IMR-90 (cell line): ENCODE results near the gene EME2. TPM values are rescaled to one million over a fixed set of nuclear protein-coding genes. Genes with fewer than 3 reads are reported as not detected.

ENCODE experiments used
- ATAC-seq: fragments of 200-7000 bp; cut with Tn5 transposase; 2 replicates; pipeline ENCODE4 v1.9.1; 2020; ENCODE audit warnings: low read depth, mild to moderate bottlenecking, moderate library complexity
- BruUV-seq: library from RNA; stranded (reverse); fragments of 400-500 nt; replicated peaks from 2 replicates; lab custom pipeline; 2021; lab: Mats Ljungman, UMichigan
- CTCF ChIA-PET: fragments of 300-600 bp; formaldehyde crosslinking; extraction: SDS; loops from one replicate; lab custom pipeline; 2021; ENCODE audit warnings: antibody characterized with exemption; lab: Yijun Ruan, JAX
- POLR2A ChIA-PET: fragments of 300-600 bp; sonication (Branson Sonifier 250); formaldehyde crosslinking; loops from one replicate; lab custom pipeline; 2022; ENCODE audit warnings: antibody characterized with exemption; ENCODE audit not compliant: unreplicated experiment; lab: Charles Lee
- DNase-seq: peaks from one replicate; pipeline ENCODE4 v3.0.0; 2013
- H2AFZ ChIP-seq: replicated peaks from 2 replicates; pipeline ENCODE3; 2013; ENCODE audit warnings: low read length, mild to moderate bottlenecking; ENCODE audit not compliant: poor library complexity
- H2AK5ac ChIP-seq: 2 replicates; pipeline ENCODE4 v1.6.1; 2013; ENCODE audit warnings: low read depth, low read length, inconsistent platforms
- H2AK9ac ChIP-seq: replicated peaks from 2 replicates; pipeline ENCODE3; 2013; ENCODE audit warnings: mild to moderate bottlenecking, low read depth, low read length, moderate library complexity; ENCODE audit not compliant: poor library complexity
- H2BK120ac ChIP-seq: 2 replicates; pipeline ENCODE4 v1.6.1; 2013; ENCODE audit warnings: low read depth, low read length, inconsistent platforms
- H2BK15ac ChIP-seq: 3 replicates; pipeline ENCODE4 v1.6.1; 2013; ENCODE audit warnings: low read depth, low read length, inconsistent platforms
- H2BK20ac ChIP-seq: 2 replicates; pipeline ENCODE4 v1.6.1; 2013; ENCODE audit warnings: low read depth, mild to moderate bottlenecking, inconsistent platforms, low read length, moderate library complexity
- H2BK5ac ChIP-seq: 2 replicates; pipeline ENCODE4 v1.6.1; 2013; ENCODE audit warnings: mild to moderate bottlenecking, low read depth, low read length, inconsistent platforms; ENCODE audit not compliant: poor library complexity, severe bottlenecking
- H3K14ac ChIP-seq: replicated peaks from 2 replicates; pipeline ENCODE4 v1.6.1; 2013; ENCODE audit warnings: low read depth, low read length, inconsistent platforms
- H3K18ac ChIP-seq: 2 replicates; pipeline ENCODE4 v1.6.1; 2013; ENCODE audit warnings: low read depth, low read length, control low read depth
- H3K23ac ChIP-seq: 2 replicates; pipeline ENCODE4 v1.6.1; 2013; ENCODE audit warnings: low read depth, low read length, inconsistent platforms
- H3K27ac ChIP-seq: 2 replicates; pipeline ENCODE4 v1.5.1; 2013; ENCODE audit warnings: mild to moderate bottlenecking, control low read depth, low read length; ENCODE audit not compliant: insufficient read depth
- H3K27me3 ChIP-seq: 2 replicates; pipeline ENCODE4 v1.6.1; 2013; ENCODE audit warnings: low read length; ENCODE audit not compliant: control insufficient read depth, insufficient read depth
- H3K36me3 ChIP-seq: 2 replicates; pipeline ENCODE4 v1.6.1; 2013; ENCODE audit warnings: low read length, mixed read lengths; ENCODE audit not compliant: control insufficient read depth, insufficient read depth
- H3K4ac ChIP-seq: 2 replicates; pipeline ENCODE4 v1.6.1; 2013; ENCODE audit warnings: low read depth, low read length, inconsistent platforms
- H3K4me1 ChIP-seq: 2 replicates; pipeline ENCODE4 v1.6.1; 2013; ENCODE audit warnings: low read length, mixed read lengths; ENCODE audit not compliant: control insufficient read depth, insufficient read depth
- H3K4me2 ChIP-seq: 2 replicates; pipeline ENCODE4 v1.6.1; 2013; ENCODE audit warnings: low read depth, mild to moderate bottlenecking, control low read depth, low read length, moderate library complexity
- H3K4me3 ChIP-seq: 2 replicates; pipeline ENCODE4 v1.5.1; 2013; ENCODE audit warnings: low read depth, mild to moderate bottlenecking, control low read depth, low read length, moderate library complexity; ENCODE audit not compliant: insufficient read depth
- H3K56ac ChIP-seq: 2 replicates; pipeline ENCODE4 v1.6.1; 2013; ENCODE audit warnings: low read length, inconsistent platforms; ENCODE audit not compliant: insufficient read depth; ENCODE audit errors: extremely low read depth
- H3K79me1 ChIP-seq, 2 experiments: 2 replicates each; pipeline ENCODE4 v1.6.1; 2013; ENCODE audit warnings: low read length in 2 of 2, inconsistent platforms in 1 of 2, low read depth in 1 of 2
- H3K9ac ChIP-seq: 2 replicates; pipeline ENCODE4 v1.6.1; 2013; ENCODE audit warnings: low read depth, low read length, control low read depth
- H3K9me1 ChIP-seq: 2 replicates; pipeline ENCODE4 v1.6.1; 2013; ENCODE audit warnings: low read length, inconsistent platforms; ENCODE audit not compliant: insufficient read depth
- H3K9me3 ChIP-seq: 2 replicates; pipeline ENCODE4 v1.6.1; 2013; ENCODE audit warnings: low read length; ENCODE audit not compliant: control insufficient read depth, insufficient read depth
- H4K20me1 ChIP-seq: 2 replicates; pipeline ENCODE4 v1.6.1; 2013; ENCODE audit warnings: low read length, inconsistent platforms; ENCODE audit not compliant: insufficient read depth
- H4K5ac ChIP-seq: 2 replicates; pipeline ENCODE4 v1.6.1; 2013; ENCODE audit warnings: mild to moderate bottlenecking, low read depth, low read length, control low read depth
- H4K8ac ChIP-seq, 2 experiments: 2 replicates each; pipeline ENCODE4 v1.6.1; 2013; ENCODE audit warnings: low read depth in 2 of 2, low read length in 2 of 2, control low read depth in 1 of 2, inconsistent platforms in 1 of 2
- H4K91ac ChIP-seq: 2 replicates; pipeline ENCODE4 v1.6.1; 2013; ENCODE audit warnings: low read depth, low read length, inconsistent platforms; ENCODE audit not compliant: insufficient read depth
- BHLHE40 ChIP-seq: fragments of 150-350 bp; IDR thresholded peaks from 2 replicates; pipeline ENCODE4 v1.6.1; 2016; ENCODE audit warnings: mild to moderate bottlenecking, low read depth, low read length
- CEBPB ChIP-seq: IDR thresholded peaks from 2 replicates; pipeline ENCODE4 v1.6.1; 2012; ENCODE audit warnings: low read depth, low read length, improper control_type of control experiment
- CHD1 ChIP-seq: IDR thresholded peaks from 2 replicates; pipeline ENCODE4 v1.6.1; 2012; ENCODE audit warnings: low read depth, low read length, improper control_type of control experiment
- FOS ChIP-seq: fragments of 150-350 bp; IDR thresholded peaks from 2 replicates; pipeline ENCODE4 v1.6.1; 2016; ENCODE audit warnings: low read depth, low read length
- NFE2L2 ChIP-seq: fragments of 150-350 bp; IDR thresholded peaks from 2 replicates; pipeline ENCODE4 v1.6.1; 2016; ENCODE audit warnings: low read depth, mild to moderate bottlenecking, low read length
- POLR2A ChIP-seq: IDR thresholded peaks from 2 replicates; pipeline ENCODE4 v1.6.1; 2012; ENCODE audit warnings: mild to moderate bottlenecking, low read depth, low read length
- RAD21 ChIP-seq: IDR thresholded peaks from 2 replicates; pipeline ENCODE4 v1.6.1; 2012; ENCODE audit warnings: low read length, improper control_type of control experiment
- RCOR1 ChIP-seq: IDR thresholded peaks from 2 replicates; pipeline ENCODE4 v1.6.1; 2012; ENCODE audit warnings: mild to moderate bottlenecking, low read length, improper control_type of control experiment; ENCODE audit not compliant: insufficient replicate concordance
- SMC3 ChIP-seq: fragments of 150-350 bp; IDR thresholded peaks from 2 replicates; pipeline ENCODE4 v1.6.1; 2016; ENCODE audit warnings: low read depth, mild to moderate bottlenecking, antibody characterized with exemption, low read length, moderate library complexity
- WGBS, 2 experiments: methylation state at CpG; one replicate each; pipeline versions ENCODE4 v1.1.5 to v1.1.7; 2013; ENCODE audit warnings: missing lambda C conversion rate in 2 of 2; ENCODE audit not compliant: insufficient read length in 1 of 2; ENCODE audit errors: extremely low coverage in 2 of 2; 5-methylcytosine and 5-hydroxymethylcytosine counted together
- dilution Hi-C: fragments of 300-500 bp; cut with HindIII; formaldehyde crosslinking; loops from one replicate; pipeline ENCODE4 v1.14.3; 2018; ENCODE audit warnings: low sequenced_read_pairs; ENCODE audit not compliant: unreplicated experiment
- in situ Hi-C: fragments of 300-500 bp; cut with MboI; formaldehyde crosslinking; loops from 3 replicates; pipeline ENCODE4 v1.14.3; 2019; ENCODE audit warnings: low sequenced_read_pairs, inconsistent platforms, mixed read lengths
- intact Hi-C: fragments of 100-400 bp; cut with micrococcal nuclease; formaldehyde crosslinking; loops from 2 replicates; pipeline ENCODE4 v1.10.0; 2022
- polyA plus RNA-seq, 3 experiments: library from polyadenylated mRNA; depleted of rRNA; stranded (reverse); fragments of >200 nt; gene quantifications; 2 replicates each; pipeline ENCODE4 v1.2.3, GENCODE V29; 2012; ENCODE audit warnings: low replicate concordance in 1 of 3
- total RNA-seq: library from RNA; depleted of rRNA; stranded (reverse); fragments of >200 nt; gene quantifications from 2 replicates; pipeline ENCODE4 v1.2.3, GENCODE V29; 2012
- TF ChIP-seq, protein P1 (sequence below): fragments of 150-350 bp; IDR thresholded peaks from 2 replicates; pipeline ENCODE4 v1.6.1; 2016; ENCODE audit warnings: low read depth, mild to moderate bottlenecking, low read length, moderate library complexity, borderline replicate concordance

Gene EME2
- total and polyA plus RNA-seq, 2 of the 4 experiments (the other 2 are of a cell fraction): 1.3 to 9.6 TPM

GRCh38 chr16:1793578-1794220 lies 21.1 kb downstream of the EME2 start, which contains the start of gene IGFALS:
Gene IGFALS, minus strand, starts transcription at chr16:1793705. Its CDS starts 53 bp downstream, at chr16:1793652.
- intact Hi-C loops: no loop called here
- POLR2A ChIA-PET: no interaction called here
- no peak within 1 kb of the TSS for H3K9ac ChIP-seq

More at GRCh38 chr16:1793578-1794220, 21.1 kb downstream of the EME2 start, which contains the start of gene IGFALS:
- Histone ChIP-seq H3K27me3 (no peaks in the 10 kb centered on the region), H4K91ac (no peak within 1 kb of the TSS), H3K36me3 (peaks cover 20% of the 10 kb centered on the region), H2AK5ac (no peak within 1 kb of the TSS), H2BK120ac (no peak within 1 kb of the TSS), H3K4ac (no peak within 1 kb of the TSS), H3K4me1 (no peaks in the 10 kb centered on the region), H4K5ac (no peak within 1 kb of the TSS), H3K23ac (no peak within 1 kb of the TSS), H2AFZ (no peak within 1 kb of the TSS), H3K9me1 (0 out of 2 replicates have a peak, but pooled peaks cover 2% of the 10 kb centered on the region), H4K20me1 (no peaks in the 10 kb centered on the region; the same call in 1 of the 2 replicates), H4K8ac (no peak within 1 kb of the TSS), H3K56ac (no peak within 1 kb of the TSS), H3K18ac (no peak within 1 kb of the TSS), H3K79me1 (no peaks in the 10 kb centered on the region), H2BK15ac (no peak within 1 kb of the TSS), H2AK9ac (peak within 1 kb of the TSS; percentile 28), H2BK20ac (no peak within 1 kb of the TSS), H3K27ac (no peak within 1 kb of the TSS), H3K14ac (no peak within 1 kb of the TSS), H3K9me3 (peaks cover 5% of the 10 kb centered on the region; the same call in 1 of the 2 replicates), H3K4me2 (no peak within 1 kb of the TSS), H2BK5ac (no peak within 1 kb of the TSS), H3K4me3 (no peak within 1 kb of the TSS)
- in situ Hi-C loops: no loop called here
- CTCF ChIA-PET: no interaction called here
- DNase-seq: no peak
- no peak for ATAC-seq
- TF ChIP-seq NFE2L2: no peak
- TF ChIP-seq FOS: no peak
- no peak for TF ChIP-seq RAD21
- TF ChIP-seq RCOR1: no peak
- TF ChIP-seq CEBPB: no peak
- no peak for TF ChIP-seq SMC3
- TF ChIP-seq BHLHE40: no peak
- no peak for TF ChIP-seq CHD1
- no peak for TF ChIP-seq POLR2A
- TF ChIP-seq, protein P1, sequence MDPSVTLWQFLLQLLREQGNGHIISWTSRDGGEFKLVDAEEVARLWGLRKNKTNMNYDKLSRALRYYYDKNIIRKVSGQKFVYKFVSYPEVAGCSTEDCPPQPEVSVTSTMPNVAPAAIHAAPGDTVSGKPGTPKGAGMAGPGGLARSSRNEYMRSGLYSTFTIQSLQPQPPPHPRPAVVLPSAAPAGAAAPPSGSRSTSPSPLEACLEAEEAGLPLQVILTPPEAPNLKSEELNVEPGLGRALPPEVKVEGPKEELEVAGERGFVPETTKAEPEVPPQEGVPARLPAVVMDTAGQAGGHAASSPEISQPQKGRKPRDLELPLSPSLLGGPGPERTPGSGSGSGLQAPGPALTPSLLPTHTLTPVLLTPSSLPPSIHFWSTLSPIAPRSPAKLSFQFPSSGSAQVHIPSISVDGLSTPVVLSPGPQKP: no peak
- dilution Hi-C loops: no loop called here
- no TSS peak for BruUV-seq
- WGBS, 2 experiments: 74% methylated on average over 16 of the region's 28 CpGs; no CpG with 5 or more reads in 1 of the 2 experiments
